Measurements from ENCODE around the gene TRIM28. TPM values are rescaled to one million over a fixed set of nuclear protein-coding genes. Genes with fewer than 3 reads are reported as not detected.

TRIM28 gene
- total RNA-seq, 1 donor from 2014 or later, result 274 TPM

DNA sequence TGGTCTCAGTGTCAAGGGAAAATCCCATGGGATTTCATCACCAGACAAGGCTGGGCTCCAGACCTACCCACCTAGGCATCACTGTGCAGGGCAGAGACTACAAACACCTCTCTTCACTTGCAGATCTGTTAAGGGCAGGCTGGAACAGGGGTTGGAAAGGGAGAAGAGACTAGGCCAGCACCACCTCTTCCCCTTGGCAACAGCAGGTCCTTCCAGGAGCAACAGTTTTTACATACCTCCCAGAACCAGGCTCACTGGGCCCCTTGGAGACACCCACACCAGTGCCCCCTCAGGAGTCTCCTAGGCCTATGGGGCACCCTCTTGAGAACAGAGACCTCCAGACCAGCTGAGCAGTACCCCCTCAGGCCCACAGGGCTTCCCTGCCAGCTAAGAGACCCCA lies 17.1 kb downstream of the TRIM28 start:
- no peak for TF ChIP-seq POLR2A (IDR thresholded peaks at IDR 0.05)
- TF ChIP-seq POLR2AphosphoS5 (IDR thresholded peaks at IDR 0.05; ENCODE audit: insufficient read depth in 1 of 2, low read depth in 1 of 2), result no peak
- TF ChIP-seq, protein P1, sequence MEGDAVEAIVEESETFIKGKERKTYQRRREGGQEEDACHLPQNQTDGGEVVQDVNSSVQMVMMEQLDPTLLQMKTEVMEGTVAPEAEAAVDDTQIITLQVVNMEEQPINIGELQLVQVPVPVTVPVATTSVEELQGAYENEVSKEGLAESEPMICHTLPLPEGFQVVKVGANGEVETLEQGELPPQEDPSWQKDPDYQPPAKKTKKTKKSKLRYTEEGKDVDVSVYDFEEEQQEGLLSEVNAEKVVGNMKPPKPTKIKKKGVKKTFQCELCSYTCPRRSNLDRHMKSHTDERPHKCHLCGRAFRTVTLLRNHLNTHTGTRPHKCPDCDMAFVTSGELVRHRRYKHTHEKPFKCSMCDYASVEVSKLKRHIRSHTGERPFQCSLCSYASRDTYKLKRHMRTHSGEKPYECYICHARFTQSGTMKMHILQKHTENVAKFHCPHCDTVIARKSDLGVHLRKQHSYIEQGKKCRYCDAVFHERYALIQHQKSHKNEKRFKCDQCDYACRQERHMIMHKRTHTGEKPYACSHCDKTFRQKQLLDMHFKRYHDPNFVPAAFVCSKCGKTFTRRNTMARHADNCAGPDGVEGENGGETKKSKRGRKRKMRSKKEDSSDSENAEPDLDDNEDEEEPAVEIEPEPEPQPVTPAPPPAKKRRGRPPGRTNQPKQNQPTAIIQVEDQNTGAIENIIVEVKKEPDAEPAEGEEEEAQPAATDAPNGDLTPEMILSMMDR (IDR thresholded peaks at IDR 0.05), result no peak
- Histone ChIP-seq H3K4me1 (peaks cover 56% of the 10 kb centered on the region), H3K27me3 (no peaks in the 10 kb centered on the region), H3K4me3 (no peak overlapping the region), H3K36me3 (peaks cover 0 to 8% of the 10 kb centered on the region in 2 donors), H3K27ac (no peak overlapping the region), H3K9me3 (no peaks in the 10 kb centered on the region)
- intact Hi-C loops (cut with DNase I), result no loop called here
- no peak for DNase-seq (ENCODE audit: extremely low spot score in 2 of 2)

DNA sequence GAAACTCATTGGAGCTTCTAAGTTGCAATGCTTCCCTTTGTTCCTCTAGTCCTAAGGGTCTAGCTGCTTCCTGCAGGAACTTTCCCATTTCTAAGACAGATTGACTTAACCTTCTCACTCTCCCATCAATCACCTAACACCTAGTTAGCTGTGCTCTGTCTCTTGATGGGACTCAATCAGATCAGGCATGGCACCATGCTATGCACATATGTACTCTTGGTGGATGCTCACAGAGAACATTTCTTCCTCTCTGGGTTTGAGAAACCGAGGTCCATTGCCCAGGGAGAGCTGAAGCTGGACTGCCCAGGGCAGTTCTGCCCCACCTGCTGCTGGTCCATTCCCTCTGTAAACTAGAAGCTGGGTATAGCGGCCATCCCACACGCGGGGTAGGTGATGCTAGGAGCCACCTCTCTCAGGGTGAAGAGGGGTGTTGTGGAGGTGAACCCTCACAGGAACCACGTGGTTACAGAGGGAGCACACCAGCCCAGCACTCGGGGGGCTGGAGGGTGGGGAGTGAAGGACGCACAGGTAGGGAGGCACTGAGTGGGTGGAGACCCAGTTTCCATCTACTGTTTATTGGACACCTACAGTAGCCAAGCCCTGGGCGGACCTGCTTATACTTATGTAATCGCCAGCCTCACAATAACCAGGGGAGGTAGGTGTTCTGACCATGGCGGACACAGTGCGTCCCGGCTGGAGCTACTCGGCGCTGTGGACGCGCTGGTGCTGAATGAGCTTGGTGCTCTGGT lies 17.7 kb downstream of the TRIM28 start:
- Histone ChIP-seq H3K27ac (no peak overlapping the region), H3K9me3 (no peaks in the 10 kb centered on the region), H3K36me3 (peaks cover 0 to 1% of the 10 kb centered on the region in 2 donors), H3K4me3 (peak overlapping the region; percentile 43 to 51), H3K4me1 (peaks cover 49% of the 10 kb centered on the region), H3K27me3 (no peaks in the 10 kb centered on the region)
- TF ChIP-seq POLR2A (IDR thresholded peaks at IDR 0.05) (no peak), POLR2AphosphoS5 (IDR thresholded peaks at IDR 0.05; ENCODE audit: insufficient read depth in 1 of 2, low read depth in 1 of 2) (no peak)
- TF ChIP-seq, protein P1 (IDR thresholded peaks at IDR 0.05), result no peak
- no peak for DNase-seq (ENCODE audit: extremely low spot score in 2 of 2)
- intact Hi-C loops (cut with DNase I), result no loop called here

DNA sequence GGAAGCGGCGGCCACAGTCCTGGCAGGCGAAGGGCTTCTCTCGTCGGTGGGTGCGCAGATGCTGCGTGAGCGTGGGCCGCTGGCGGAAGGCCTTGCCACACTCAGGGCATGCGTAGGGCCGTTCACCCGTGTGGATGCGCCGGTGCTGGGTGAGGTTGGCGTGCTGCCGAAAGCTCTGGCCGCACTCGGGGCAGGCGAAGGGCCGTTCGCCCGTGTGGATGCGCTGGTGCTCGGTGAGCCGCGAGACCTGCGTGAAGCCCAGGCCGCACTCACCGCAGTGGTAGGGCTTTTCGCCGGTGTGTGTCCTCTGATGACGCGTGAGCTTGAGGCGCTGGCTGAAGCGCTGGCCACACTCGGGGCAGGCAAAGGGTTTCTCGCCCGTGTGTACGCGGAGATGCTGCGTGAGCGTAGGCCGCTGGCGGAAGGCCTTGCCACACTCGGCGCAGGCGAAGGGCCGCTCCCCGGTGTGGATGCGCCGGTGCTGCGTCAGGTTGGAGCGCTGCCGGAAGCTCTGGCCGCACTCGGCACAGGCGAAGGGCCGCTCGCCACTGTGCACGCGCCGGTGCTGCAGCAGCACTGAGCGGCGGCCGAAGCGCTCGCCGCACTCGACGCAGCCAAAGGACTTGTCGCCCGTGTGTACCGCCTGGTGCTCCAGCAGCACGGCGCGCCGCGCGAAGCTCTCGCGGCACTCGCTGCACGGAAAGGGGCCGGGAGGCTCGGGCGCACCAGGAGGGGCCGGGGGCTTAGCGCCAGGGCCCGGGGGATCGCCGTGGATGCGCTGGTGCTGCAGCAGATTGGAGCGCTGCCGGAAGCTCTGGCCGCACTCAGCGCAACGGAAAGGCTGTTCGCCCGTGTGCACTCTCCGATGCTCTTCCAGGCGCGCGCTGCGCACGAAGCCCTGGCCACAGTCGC lies 18.5 kb downstream of the TRIM28 start:
- Histone ChIP-seq H3K4me1 (peaks cover 41% of the 10 kb centered on the region), H3K36me3 (no peaks in the 10 kb centered on the region), H3K27ac (peak overlapping the region; percentile 5), H3K9me3 (no peaks in the 10 kb centered on the region), H3K27me3 (no peaks in the 10 kb centered on the region), H3K4me3 (peak overlapping the region; percentile 43 to 51)
- intact Hi-C loops (cut with DNase I), result no loop called here
- TF ChIP-seq POLR2AphosphoS5 (IDR thresholded peaks at IDR 0.05; ENCODE audit: insufficient read depth in 1 of 2, low read depth in 1 of 2), result peak in 1 of 2 donors; percentile 25
- TF ChIP-seq, protein P1 (IDR thresholded peaks at IDR 0.05), result no peak
- TF ChIP-seq POLR2A (IDR thresholded peaks at IDR 0.05), result no peak
- DNase-seq (ENCODE audit: extremely low spot score in 2 of 2), result no peak

DNA sequence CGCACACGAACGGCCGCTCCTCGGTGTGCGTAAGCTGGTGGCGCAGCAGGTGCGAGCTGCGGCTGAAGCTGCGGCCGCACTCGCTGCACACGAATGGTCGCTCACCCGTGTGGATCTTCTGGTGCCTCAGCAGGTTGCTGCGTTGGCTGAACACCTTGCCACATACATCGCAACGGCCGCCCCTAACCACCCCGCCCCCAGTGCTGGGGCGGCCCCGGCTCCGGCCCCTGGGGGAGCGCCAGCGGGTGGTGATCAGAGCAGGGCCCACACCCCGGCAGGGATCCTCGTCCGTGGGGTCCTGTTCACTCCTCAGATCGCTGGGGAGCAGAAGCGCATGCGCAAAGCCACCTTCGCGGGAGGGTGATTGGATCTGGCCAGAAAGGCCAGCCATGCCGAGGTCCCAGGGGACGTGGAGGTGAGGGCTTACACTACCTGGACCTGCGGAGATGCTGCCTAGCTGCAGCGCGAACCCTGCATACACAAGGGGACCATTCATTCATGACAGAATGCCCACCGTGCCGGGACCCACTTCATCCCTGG lies 19.2 kb downstream of the TRIM28 start:
- no peak for DNase-seq (ENCODE audit: extremely low spot score in 2 of 2)
- H3K27me3 ChIP-seq, result no peaks in the 10 kb centered on the region
- TF ChIP-seq, protein P1 (IDR thresholded peaks at IDR 0.05), result no peak
- TF ChIP-seq POLR2A (IDR thresholded peaks at IDR 0.05) (no peak), POLR2AphosphoS5 (IDR thresholded peaks at IDR 0.05; ENCODE audit: insufficient read depth in 1 of 2, low read depth in 1 of 2) (no peak)
- H3K9me3 ChIP-seq, result no peaks in the 10 kb centered on the region
- peaks cover 35% of the 10 kb centered on the region for H3K4me1 ChIP-seq
- H3K27ac ChIP-seq, result no peak overlapping the region
- intact Hi-C loops (cut with DNase I), result no loop called here
- peak overlapping the region; percentile 43 to 51 for H3K4me3 ChIP-seq
- no peaks in the 10 kb centered on the region for H3K36me3 ChIP-seq
